Kidney capillary endothelial cell (primary cell): Measurements from ENCODE around the gene CSPG4.

Experiments used
- DNase-seq: peaks from one replicate; pipeline ENCODE4 v3.0.0-alpha.2; 2018; ENCODE audit warnings: low spot score

CSPG4 gene

DNA sequence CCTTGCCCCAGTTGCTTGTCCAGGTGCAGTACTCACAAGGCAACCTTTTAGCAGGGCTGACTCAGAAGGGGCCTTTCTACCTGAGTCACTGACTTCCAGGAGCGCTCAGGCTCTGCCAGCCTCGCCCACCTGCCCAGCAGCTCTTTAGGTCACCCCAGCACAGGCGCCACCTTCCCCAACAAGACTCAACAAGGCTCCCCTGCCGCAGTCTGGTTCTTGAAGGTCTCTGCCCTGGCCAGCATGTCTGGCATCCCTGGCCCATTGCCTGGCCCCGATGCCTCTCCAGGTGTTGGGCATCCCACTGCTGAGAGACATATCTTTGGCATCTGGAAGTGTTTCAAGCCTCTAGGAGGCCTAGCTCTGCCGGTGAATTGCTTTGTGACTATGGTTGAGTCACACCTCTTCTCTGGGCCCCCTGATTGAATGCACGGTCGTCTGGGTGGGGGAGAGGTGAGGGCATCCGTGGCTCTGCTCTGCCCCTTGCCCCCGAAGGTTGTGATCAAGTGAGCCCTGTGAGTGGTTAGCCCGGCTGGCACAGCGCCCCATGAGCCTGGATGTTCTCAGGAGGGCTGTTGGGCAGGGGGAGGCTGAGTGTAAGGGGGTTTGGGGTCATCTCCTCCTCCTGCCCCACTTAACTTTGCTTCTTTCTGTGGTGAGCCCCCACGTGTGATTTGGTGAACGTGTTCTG lies 43.3 kb downstream of the CSPG4 start:
- no peak for DNase-seq

- peak; percentile 88 for DNase-seq
These were observed 45.7 kb downstream of the CSPG4 start for GRCh38 chr15:75666823-75667501.

GRCh38 chr15:75663931-75664421 lies 48.7 kb downstream of the CSPG4 start:
- no peak for DNase-seq

DNA sequence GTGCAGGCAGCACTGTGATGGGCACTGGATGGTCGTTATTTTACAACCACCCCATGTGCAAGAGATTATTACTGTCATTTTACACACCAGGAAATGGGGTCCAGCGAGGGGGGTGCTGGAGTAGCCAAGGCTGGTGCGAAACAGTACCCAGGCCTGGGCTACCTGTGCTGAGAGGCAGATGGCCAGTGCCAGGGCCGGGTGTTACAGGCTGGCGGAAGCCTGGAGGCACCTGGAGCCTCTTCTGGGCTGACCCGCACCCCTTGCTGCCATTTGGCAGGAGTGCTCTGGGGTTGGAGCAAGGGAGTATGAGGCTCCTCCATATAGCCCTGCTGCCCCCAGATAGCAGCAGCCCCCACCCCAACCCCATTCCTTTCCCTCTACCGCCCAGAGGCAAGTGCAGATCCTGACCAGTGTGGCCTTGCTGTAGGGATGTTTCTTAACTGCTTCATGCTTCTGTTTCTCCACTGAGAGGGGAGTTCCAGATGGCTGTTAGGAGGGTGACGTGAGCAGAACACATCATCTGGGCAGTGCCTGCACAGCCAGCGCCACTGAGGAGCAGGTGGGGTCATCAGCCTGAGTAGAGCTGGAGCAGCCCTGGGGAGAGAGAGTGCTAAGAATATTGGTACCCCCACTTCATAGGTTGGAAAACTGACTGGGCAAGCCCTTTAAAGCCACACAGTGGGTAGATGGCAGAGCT lies 49.7 kb downstream of the CSPG4 start:
- no peak for DNase-seq

DNA sequence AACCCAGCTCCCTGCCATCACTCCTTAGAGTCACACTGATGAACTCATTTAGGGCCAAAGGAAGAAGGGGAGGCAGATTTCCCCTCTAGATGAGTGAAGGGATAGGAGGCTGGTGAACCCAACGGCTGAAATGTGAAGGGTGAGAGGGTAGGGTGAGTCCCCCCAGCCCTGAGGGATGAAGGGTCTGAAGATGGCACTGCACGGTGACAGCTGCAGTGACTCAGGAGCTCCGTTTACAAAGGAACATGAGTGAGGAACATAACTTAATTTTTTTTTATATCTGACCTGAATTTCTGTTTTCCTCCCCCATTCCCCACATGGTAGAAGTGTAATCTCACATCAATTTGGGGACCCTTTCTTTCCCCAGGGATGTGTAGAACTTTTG lies 50.9 kb downstream of the CSPG4 start:
- DNase-seq, result no peak

DNA sequence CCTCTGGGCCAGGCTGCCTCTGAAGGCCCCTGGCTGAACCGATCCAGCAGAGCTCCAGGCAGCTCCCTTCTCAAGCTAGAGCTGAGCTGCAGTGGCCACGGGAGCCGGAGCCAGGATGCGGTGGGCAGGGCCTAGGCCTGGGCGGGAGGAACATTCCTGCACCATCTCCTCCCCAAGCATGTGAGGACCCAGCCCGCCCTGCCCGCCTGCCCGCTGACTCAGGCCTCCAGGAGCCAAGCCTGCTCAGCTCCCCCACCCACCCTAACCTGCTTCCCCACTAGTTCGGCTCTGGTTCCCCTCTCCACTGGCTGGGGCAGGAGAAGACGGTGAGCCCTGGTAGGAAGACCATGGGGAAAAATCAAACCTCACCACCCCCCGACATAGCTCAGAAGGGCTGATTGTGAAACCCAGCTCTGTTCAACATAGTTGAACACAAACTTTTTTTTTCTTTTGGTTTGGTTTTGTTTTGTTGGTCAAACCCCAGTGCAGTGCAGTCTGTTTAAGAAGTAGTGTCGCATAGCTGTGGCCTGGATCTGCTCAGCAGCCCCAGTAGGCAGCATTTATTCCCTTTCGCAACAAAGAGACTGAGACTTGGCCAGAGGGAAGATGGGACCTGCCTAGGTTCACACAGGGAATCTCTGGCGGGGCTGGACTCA lies 51.4 kb downstream of the CSPG4 start:
- DNase-seq, result no peak

DNA sequence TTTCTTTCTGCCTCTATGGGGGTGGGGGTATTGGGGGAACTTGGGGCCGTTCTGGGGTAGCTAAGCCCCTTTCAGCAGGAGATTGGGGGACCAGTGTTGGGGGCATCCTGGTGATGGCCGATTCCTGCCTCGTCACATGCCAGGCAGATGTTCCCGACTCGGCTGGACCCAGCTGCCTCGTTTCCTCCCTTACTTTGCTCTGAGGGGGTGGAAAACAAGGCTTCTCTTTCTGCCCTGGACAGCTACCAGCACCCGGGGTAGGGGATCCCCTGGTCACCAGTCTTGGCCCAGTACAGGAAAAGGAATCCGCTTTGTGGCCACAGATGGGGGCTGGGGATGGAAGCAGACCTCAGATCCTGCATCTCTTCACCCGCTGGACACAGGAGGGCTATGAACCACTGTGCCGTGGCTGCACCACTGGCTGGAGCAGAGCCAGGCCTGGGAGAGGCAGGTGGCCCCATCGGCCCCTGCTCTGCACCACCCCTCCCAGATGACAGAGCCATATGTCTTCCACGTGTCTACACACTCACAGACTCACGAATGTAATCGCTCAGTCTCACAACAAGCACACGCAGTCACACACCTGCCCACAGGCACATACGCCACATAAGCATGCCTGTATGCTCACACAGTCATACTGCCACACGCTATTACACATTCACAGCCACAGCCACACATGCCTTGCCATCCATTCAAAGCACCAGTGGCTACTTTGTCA lies 52.6 kb downstream of the CSPG4 start:
- DNase-seq, result no peak

DNA sequence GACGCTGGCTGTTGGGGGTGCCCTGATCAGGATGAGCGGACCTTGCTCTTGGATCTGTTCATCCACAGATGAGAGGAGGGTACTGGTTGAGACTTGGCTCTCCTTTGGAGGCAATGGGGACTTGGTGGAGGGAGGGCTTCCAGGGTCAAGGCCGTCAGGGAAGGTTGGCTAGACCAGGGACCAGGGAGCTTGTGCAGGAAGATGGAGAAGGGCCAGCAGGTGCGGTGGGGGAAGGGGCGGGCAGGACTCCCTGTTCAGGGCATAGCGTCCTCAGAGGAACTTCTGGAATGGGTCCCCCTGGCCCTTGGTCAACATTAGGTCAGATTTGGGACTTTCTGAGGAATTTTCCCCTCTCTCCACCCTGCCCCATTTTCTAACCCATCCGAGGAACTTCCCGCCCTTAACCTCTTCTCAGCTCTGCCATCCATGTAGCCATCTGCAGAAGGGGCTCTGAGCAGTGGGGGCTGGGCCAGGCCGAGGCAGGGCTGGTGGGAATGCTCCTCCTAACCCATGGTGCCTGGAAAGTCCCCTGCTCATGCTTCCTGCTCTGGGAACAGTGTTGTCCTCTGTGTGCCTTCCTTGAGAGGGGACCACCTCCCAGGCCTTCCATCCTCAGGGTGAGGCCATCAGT lies 53.4 kb downstream of the CSPG4 start:
- DNase-seq, result no peak

DNA sequence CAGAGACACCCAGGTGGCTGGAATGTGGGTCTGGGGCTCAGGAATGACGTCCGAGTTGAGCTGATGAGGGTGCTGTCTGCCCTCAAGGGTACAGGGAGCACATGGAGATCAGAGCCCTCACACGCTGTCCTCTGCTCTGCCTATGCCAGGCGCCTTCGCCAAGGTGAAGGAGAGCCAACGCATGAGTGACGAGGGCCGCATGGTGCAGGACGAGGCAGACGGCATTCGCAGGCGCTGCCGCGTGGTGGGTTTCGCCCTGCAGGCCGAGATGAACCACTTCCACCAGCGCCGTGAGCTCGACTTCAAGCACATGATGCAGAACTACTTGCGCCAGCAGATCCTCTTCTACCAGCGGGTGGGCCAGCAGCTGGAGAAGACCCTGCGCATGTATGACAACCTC lies 55.8 kb downstream of the CSPG4 start:
- DNase-seq, result no peak

DNA sequence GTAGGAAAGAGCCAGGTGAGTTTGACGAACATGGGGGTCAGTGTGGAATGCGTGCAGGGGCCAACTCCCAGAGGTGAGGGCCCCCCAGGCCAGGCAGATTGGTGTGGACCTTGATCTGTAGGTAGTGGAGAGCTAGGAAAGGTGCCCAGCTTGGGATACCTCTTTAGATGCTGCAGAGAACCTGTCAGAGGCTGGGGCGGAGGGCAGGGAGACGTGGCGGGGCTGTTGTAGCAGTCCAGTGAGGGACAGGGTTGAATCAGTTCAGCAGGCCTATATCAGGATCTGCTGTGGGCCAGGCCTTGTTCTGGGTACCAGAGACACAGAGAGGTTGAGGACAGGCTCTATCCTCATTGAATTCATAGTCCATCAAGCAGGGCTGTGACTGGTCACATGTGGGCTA lies 56.3 kb downstream of the CSPG4 start:
- DNase-seq, result no peak

GRCh38 chr15:75655931-75656330 lies 56.7 kb downstream of the CSPG4 start:
- no peak for DNase-seq

GRCh38 chr15:75654201-75654907 lies 58.3 kb downstream of the CSPG4 start:
- DNase-seq, result no peak

DNA sequence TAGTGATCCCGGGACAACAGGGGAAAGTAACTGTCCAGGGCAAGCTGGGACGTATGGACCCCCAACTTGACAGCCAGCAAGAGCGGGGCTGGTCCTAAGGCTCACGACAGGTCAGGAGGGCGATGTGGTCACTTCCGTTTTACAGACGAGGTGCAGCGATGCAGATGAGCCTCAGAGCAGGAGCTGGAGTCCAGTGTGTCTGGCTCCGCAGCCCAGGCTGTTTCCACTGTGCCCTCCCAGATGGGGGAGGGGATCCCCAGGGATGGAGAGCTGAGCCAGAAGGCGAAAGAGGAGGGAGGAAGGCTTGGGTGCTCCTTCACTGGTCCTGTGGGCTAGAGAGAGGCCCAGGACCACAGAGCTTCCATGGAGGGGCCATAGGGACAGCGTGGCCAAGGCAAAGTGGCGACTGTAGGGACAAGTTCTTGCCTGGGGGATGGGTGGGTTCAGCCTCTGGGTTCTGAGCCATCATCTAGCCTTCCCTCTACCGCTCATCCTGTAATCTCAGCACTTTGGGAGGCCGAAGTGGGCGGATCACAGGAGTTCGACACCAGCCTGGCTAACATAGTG lies 59.2 kb downstream of the CSPG4 start:
- no peak for DNase-seq

GRCh38 chr15:75651810-75652543 lies 60.7 kb downstream of the CSPG4 start:
- no peak for DNase-seq

DNA sequence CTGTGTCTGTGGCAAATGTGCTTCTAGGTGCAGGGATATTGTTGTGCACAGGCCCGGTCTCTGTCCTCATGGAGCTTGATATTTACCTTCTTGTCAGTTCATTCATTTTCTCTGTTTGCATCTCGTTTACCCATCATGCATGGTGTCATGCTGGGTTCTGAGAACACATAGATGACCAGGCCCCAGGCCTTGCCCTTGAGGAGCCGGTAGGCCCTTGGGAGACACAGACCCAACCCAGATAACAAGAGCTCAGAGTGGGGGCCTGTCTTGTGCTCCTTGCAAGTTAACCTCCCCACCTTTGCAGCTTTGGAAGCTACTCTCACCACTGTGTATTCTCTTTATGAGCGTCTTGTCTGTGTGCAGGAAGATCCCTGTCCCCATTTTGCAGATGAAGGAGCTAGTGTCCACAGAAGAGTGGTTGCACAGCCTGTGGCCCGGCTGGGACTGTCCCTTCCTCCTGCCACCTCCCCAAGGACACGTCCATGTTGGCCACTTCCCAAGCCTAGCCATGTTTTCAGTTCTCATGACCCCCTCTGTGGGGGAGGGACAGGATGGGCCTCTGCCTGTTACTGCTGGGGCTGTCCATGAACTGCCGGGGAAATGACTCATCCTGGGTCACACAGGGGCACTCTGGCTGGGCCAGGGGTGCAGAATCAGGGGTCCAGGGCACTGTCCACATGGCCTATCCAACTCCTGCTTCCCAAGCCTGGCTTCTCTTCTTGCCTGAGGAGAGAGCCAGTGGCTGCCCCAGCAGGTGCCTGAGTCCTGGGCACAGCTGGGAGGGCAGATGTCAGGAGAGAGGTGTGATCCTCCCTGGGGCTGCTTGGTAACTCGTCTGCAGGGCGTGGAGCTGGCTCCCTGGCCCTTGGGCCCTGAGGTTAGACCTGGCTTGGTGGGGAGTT lies 61.5 kb downstream of the CSPG4 start:
- peak; percentile 68 for DNase-seq

DNA sequence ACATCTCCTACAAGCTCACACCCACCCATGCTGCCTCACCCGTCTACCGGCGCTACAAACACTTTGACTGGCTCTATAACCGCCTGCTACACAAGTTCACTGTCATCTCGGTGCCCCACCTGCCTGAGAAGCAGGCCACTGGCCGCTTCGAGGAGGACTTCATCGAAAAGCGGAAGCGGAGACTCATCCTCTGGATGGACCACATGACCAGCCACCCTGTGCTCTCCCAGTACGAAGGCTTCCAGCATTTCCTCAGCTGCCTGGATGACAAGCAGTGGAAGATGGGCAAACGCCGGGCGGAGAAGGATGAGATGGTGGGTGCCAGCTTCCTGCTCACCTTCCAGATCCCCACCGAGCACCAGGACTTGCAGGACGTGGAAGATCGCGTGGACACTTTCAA lies 62.8 kb downstream of the CSPG4 start:
- DNase-seq, result no peak

GRCh38 chr15:75649045-75649761 lies 63.4 kb downstream of the CSPG4 start:
- DNase-seq, result no peak
